Mesenchymal stem cell (in vitro differentiated cells and primary cell): Measurements from ENCODE around the gene CMTM7.
"Not testable (repeated sequence)": the region's sequence is repeated elsewhere in the genome, so short reads cannot be mapped to it uniquely, and the experiment has no call there.

Experiments
- DNase-seq: peaks from one replicate; pipeline ENCODE4 v3.0.0-alpha.2; 2013
- H2AFZ ChIP-seq: one replicate; pipeline ENCODE4 v1.6.1; 2013; ENCODE audit warnings: low read depth, mild to moderate bottlenecking, control low read depth, inconsistent platforms, low read length, moderate library complexity
- H2AK5ac ChIP-seq: 2 replicates; pipeline ENCODE4 v1.6.1; 2013; ENCODE audit warnings: low read length, moderate library complexity, mild to moderate bottlenecking, inconsistent platforms; ENCODE audit not compliant: severe bottlenecking
- H2BK120ac ChIP-seq: one replicate; pipeline ENCODE4 v1.6.1; 2013; ENCODE audit warnings: low read depth, mild to moderate bottlenecking, inconsistent platforms, low read length, moderate library complexity
- H2BK12ac ChIP-seq, 2 experiments: one replicate each; pipeline ENCODE4 v1.6.1; 2013; ENCODE audit warnings: inconsistent platforms in 2 of 2, low read length in 2 of 2, mild to moderate bottlenecking in 2 of 2, moderate library complexity in 2 of 2, control low read depth in 1 of 2
- H2BK15ac ChIP-seq: one replicate; pipeline ENCODE4 v1.6.1; 2013; ENCODE audit warnings: mild to moderate bottlenecking, low read depth, inconsistent platforms; ENCODE audit not compliant: poor library complexity, severe bottlenecking
- H2BK5ac ChIP-seq: 2 replicates; pipeline ENCODE4 v1.6.1; 2013; ENCODE audit warnings: low read depth, mild to moderate bottlenecking, low read length, control low read depth, inconsistent platforms; ENCODE audit not compliant: poor library complexity, severe bottlenecking
- H3K14ac ChIP-seq, 2 experiments: one replicate each; pipeline ENCODE4 v1.6.1; 2013; ENCODE audit warnings: inconsistent platforms in 2 of 2, low read length in 2 of 2, control low read depth in 1 of 2, mild to moderate bottlenecking in 1 of 2, moderate library complexity in 1 of 2
- H3K18ac ChIP-seq, 2 experiments: one replicate each; pipeline ENCODE4 v1.6.1; 2013; ENCODE audit warnings: inconsistent platforms in 2 of 2, low read length in 2 of 2, control low read depth in 1 of 2, low read depth in 1 of 2, mild to moderate bottlenecking in 1 of 2
- H3K23ac ChIP-seq, 2 experiments: one replicate each; pipeline ENCODE4 v1.6.1; 2013; ENCODE audit warnings: inconsistent platforms in 2 of 2, low read length in 2 of 2, mild to moderate bottlenecking in 2 of 2, moderate library complexity in 2 of 2, control low read depth in 1 of 2
- H3K27ac ChIP-seq: 2 replicates; pipeline ENCODE4 v1.5.1; 2013; ENCODE audit warnings: mild to moderate bottlenecking, moderate library complexity, low read length, control low read depth, inconsistent platforms; ENCODE audit not compliant: poor library complexity, severe bottlenecking
- H3K27me3 ChIP-seq, 2 experiments: 2 replicates each; pipeline versions ENCODE4 v1.6.1 to v1.7.0; 2013; ENCODE audit warnings: low read length in 2 of 2, mild to moderate bottlenecking in 2 of 2, moderate library complexity in 2 of 2, control low read depth in 1 of 2, inconsistent platforms in 1 of 2; ENCODE audit not compliant: control insufficient read depth in 1 of 2, insufficient read depth in 1 of 2
- H3K36me3 ChIP-seq, 2 experiments: 2 replicates each; pipeline versions ENCODE4 v1.6.1 to v1.7.0; 2013; ENCODE audit warnings: low read length in 2 of 2, control low read depth in 1 of 2, inconsistent platforms in 1 of 2, low read depth in 1 of 2, mild to moderate bottlenecking in 1 of 2; ENCODE audit not compliant: insufficient read depth in 2 of 2, control insufficient read depth in 1 of 2
- H3K4ac ChIP-seq, 2 experiments: one replicate each; pipeline ENCODE4 v1.6.1; 2013; ENCODE audit warnings: inconsistent platforms in 2 of 2, low read length in 2 of 2, mild to moderate bottlenecking in 2 of 2, moderate library complexity in 2 of 2, control low read depth in 1 of 2, low read depth in 1 of 2
- H3K4me1 ChIP-seq: 2 replicates; pipeline ENCODE4 v1.6.1; 2013; ENCODE audit warnings: low read depth, low read length, control low read depth; ENCODE audit not compliant: control insufficient read depth, insufficient read depth
- H3K4me2 ChIP-seq: 2 replicates; pipeline ENCODE4 v1.6.1; 2013; ENCODE audit warnings: low read length, mild to moderate bottlenecking, inconsistent platforms; ENCODE audit not compliant: poor library complexity, severe bottlenecking
- H3K4me3 ChIP-seq, 2 experiments: 2 replicates each; pipeline versions ENCODE4 v1.5.1 to v1.7.0; 2013; ENCODE audit warnings: low read length in 2 of 2, mild to moderate bottlenecking in 2 of 2, control low read depth in 1 of 2, low read depth in 1 of 2; ENCODE audit not compliant: insufficient read depth in 1 of 2
- H3K79me1 ChIP-seq: replicated peaks from 2 replicates; pipeline ENCODE4 v1.6.1; 2013; ENCODE audit warnings: mild to moderate bottlenecking, control low read depth, low read length, inconsistent platforms; ENCODE audit not compliant: poor library complexity, severe bottlenecking
- H3K9ac ChIP-seq: 2 replicates; pipeline ENCODE4 v1.7.0; 2013; ENCODE audit warnings: mild to moderate bottlenecking, low read length, moderate library complexity
- H3K9me3 ChIP-seq: 2 replicates; pipeline ENCODE4 v1.7.0; 2013; ENCODE audit warnings: mild to moderate bottlenecking, low read length; ENCODE audit not compliant: control insufficient read depth
- H4K8ac ChIP-seq: one replicate; pipeline ENCODE4 v1.6.1; 2013; ENCODE audit warnings: inconsistent platforms, mild to moderate bottlenecking, low read length, moderate library complexity
- H4K91ac ChIP-seq: one replicate; pipeline ENCODE4 v1.6.1; 2013; ENCODE audit warnings: mild to moderate bottlenecking, low read length, inconsistent platforms
- WGBS: methylation state at CpG from one replicate; pipeline ENCODE4 v1.1.7; 2013; ENCODE audit warnings: mixed read lengths; 5-methylcytosine and 5-hydroxymethylcytosine counted together

Gene CMTM7

GRCh38 chr3:32472151-32472550, 80.5 kb downstream of the CMTM7 start:
- H3K23ac ChIP-seq, DNase-seq, H3K9me3 ChIP-seq, H2BK5ac ChIP-seq, H3K4ac ChIP-seq, H3K4me2 ChIP-seq, H3K18ac ChIP-seq, H4K8ac ChIP-seq, H3K14ac ChIP-seq, H2BK15ac ChIP-seq, H2AFZ ChIP-seq, H2BK120ac ChIP-seq, H3K9ac ChIP-seq, H2AK5ac ChIP-seq, H2BK12ac ChIP-seq, H3K27ac ChIP-seq, H3K4me3 ChIP-seq, H4K91ac ChIP-seq, H3K27me3 ChIP-seq: not testable (repeated sequence)
- H3K36me3 ChIP-seq: peaks cover 7 to 11% of the 10 kb centered on the region in 2 experiments
- peaks cover 17% of the 10 kb centered on the region for H3K79me1 ChIP-seq
- H3K4me1 ChIP-seq: peaks cover 14% of the 10 kb centered on the region
- WGBS: 88% methylated on average over 10 of the region's 12 CpGs

DNA sequence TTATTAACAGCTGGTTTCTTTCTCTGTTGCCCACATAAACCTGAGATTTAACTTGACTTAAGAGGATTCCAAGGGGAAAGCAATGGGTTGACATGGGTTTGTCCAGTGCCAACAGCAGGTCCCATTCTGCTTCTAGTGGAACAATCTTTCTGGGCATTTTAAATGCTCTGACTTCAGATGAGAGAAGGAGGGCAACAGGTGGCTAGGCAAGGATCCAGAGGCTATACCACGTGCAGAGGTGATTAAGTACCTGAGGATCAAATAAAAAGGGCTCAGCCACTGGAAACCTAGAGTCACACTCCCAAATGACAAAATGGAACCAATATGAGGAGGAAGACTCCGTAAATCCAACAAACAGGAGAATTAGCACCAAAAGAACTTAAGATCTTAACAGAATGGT, 82.5 kb downstream of the CMTM7 start:
- H3K4me3 ChIP-seq: no peak overlapping the region
- H2BK15ac ChIP-seq: no peak overlapping the region
- no peak overlapping the region for H2BK120ac ChIP-seq
- H3K18ac ChIP-seq: no peak overlapping the region
- 100% methylated on average over 1 of the region's 2 CpGs for WGBS
- DNase-seq: no peak
- no peak overlapping the region for H3K4ac ChIP-seq
- no peak overlapping the region for H4K8ac ChIP-seq
- no peak overlapping the region for H2BK12ac ChIP-seq
- H2AK5ac ChIP-seq: no peak overlapping the region
- no peak overlapping the region for H2BK5ac ChIP-seq
- H3K4me1 ChIP-seq: peaks cover 5% of the 10 kb centered on the region
- no peak overlapping the region for H3K27ac ChIP-seq
- no peaks in the 10 kb centered on the region for H3K27me3 ChIP-seq
- H3K79me1 ChIP-seq: peaks cover 15% of the 10 kb centered on the region
- no peak overlapping the region for H3K23ac ChIP-seq
- H2AFZ ChIP-seq: no peak overlapping the region
- no peak overlapping the region for H3K9ac ChIP-seq
- H3K9me3 ChIP-seq: no peaks in the 10 kb centered on the region
- H3K36me3 ChIP-seq: peaks cover 9 to 12% of the 10 kb centered on the region in 2 experiments
- no peak overlapping the region for H4K91ac ChIP-seq
- no peak overlapping the region for H3K14ac ChIP-seq
- H3K4me2 ChIP-seq: no peak overlapping the region

DNA sequence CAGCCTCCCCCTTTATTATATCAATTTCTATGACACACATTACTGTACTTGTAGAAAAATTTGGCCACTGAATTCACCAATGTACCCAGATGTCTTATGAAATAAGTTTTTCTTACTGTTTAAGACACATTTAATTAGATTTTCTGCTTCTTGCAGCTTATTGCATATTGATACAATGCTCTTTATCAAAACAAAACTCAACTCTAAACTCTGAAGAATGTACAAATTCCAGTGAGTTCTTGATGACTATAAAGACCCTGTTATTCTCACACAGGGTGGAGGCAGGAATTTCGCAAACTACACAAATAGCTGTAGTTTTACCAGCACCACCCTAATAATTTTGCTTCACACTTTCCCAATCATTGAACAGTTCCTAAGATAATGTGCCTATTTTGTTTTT, 89.0 kb downstream of the CMTM7 start:
- H2BK120ac ChIP-seq: no peak overlapping the region
- H3K4me2 ChIP-seq: no peak overlapping the region
- no peak overlapping the region for H3K18ac ChIP-seq
- H3K27me3 ChIP-seq: no peaks in the 10 kb centered on the region
- no peaks in the 10 kb centered on the region for H3K4me1 ChIP-seq
- H3K4me3 ChIP-seq: no peak overlapping the region
- H3K9ac ChIP-seq: no peak overlapping the region
- H3K9me3 ChIP-seq: no peaks in the 10 kb centered on the region
- H3K36me3 ChIP-seq: peaks cover 2 to 44% of the 10 kb centered on the region in 2 experiments
- no peak overlapping the region for H4K8ac ChIP-seq
- H2BK15ac ChIP-seq: no peak overlapping the region
- H2AK5ac ChIP-seq: no peak overlapping the region
- WGBS: no CpG with 5 or more reads among the region's 1 CpG
- no peak overlapping the region for H2AFZ ChIP-seq
- H2BK5ac ChIP-seq: no peak overlapping the region
- H3K14ac ChIP-seq: no peak overlapping the region
- H3K27ac ChIP-seq: no peak overlapping the region
- no peak overlapping the region for H3K4ac ChIP-seq
- H2BK12ac ChIP-seq: no peak overlapping the region
- no peak overlapping the region for H3K23ac ChIP-seq
- H4K91ac ChIP-seq: no peak overlapping the region
- DNase-seq: no peak
- H3K79me1 ChIP-seq: peaks cover 9% of the 10 kb centered on the region

DNA sequence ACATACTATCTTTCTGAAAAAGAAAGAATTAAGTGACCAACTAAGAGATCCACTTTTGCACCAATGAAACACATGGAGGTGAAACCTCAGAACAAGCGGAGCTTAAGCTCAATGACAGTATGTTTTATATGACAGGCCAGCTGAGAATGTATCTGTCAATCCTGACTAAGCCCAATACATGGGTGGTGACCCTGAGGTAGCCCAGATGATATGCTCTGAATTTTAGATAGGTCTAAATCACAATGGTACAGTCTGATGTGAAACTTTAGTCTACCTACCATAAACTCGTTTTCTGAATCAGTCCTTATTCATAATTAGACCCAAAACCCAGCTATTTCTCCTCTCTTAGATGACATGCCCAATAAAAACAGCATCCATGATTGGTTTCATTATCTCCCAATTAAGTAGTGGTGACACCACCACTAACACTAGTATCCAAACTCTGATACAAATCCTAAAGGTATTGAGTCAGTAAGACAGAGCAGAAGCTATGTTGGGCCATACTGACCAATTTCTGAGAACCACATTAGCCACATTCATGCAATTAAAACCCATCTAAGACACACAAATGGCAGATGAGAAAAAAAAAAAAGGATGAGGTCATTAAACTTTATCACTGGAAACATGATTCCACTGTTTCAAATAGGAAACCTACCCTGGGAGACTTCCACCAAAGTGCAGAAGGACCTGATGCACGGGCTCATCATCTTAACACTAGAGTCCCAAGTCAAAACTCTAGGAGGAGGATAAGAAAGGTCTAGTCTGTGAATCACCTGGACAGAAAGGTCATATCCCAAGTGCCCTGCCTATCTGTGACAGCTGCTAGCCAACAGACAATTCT, 90.4 kb downstream of the CMTM7 start:
- Histone ChIP-seq H3K4me1 (no peaks in the 10 kb centered on the region), H3K79me1 (peaks cover 12% of the 10 kb centered on the region), H4K8ac (no peak overlapping the region), H2BK15ac (no peak overlapping the region), H3K9me3 (no peaks in the 10 kb centered on the region), H4K91ac (no peak overlapping the region), H2BK12ac (no peak overlapping the region), H2AFZ (no peak overlapping the region), H3K27ac (no peak overlapping the region), H3K36me3 (peaks cover 6 to 56% of the 10 kb centered on the region in 2 experiments), H3K27me3 (no peaks in the 10 kb centered on the region), H3K4me3 (no peak overlapping the region), H3K4me2 (no peak overlapping the region), H3K4ac (no peak overlapping the region), H3K23ac (no peak overlapping the region), H2BK120ac (no peak overlapping the region), H3K18ac (no peak overlapping the region), H3K14ac (no peak overlapping the region), H2BK5ac (no peak overlapping the region), H3K9ac (no peak overlapping the region), H2AK5ac (no peak overlapping the region)
- WGBS: 98% methylated on average over 3 of the region's 3 CpGs
- no peak for DNase-seq
